SK-N-SH treated with all-trans-retinoic acid at 6 μM for 48 hours (cell line): ENCODE data around the gene RMND1.

ENCODE experiments used
- ARNTL ChIP-seq: fragments of 450-650 bp; formaldehyde crosslinking; IDR thresholded peaks from 2 replicates; pipeline ENCODE4 v1.5.0; 2020; ENCODE audit warnings: low read depth, mild to moderate bottlenecking, moderate library complexity, borderline replicate concordance
- CREB5 ChIP-seq: fragments of 250-450 bp; sonication (Bioruptor Pico); IDR thresholded peaks from 2 replicates; pipeline ENCODE4 v1.5.1; 2020; ENCODE audit warnings: low read depth, mild to moderate bottlenecking, moderate library complexity
- GLIS3 ChIP-seq: fragments of 250-450 bp; sonication (Bioruptor Pico); IDR thresholded peaks from 2 replicates; pipeline ENCODE4 v1.5.0; 2020; ENCODE audit warnings: mild to moderate bottlenecking, moderate library complexity
- ISL1 ChIP-seq: fragments of 250-450 bp; sonication (Bioruptor Pico); IDR thresholded peaks from 2 replicates; pipeline ENCODE4 v2.1.2; 2022; ENCODE audit warnings: mild to moderate bottlenecking, moderate library complexity
- PATZ1 ChIP-seq: fragments of 250-450 bp; sonication (Bioruptor Pico); IDR thresholded peaks from 2 replicates; pipeline ENCODE4 v1.8.0; 2020; ENCODE audit warnings: mild to moderate bottlenecking, moderate library complexity, borderline replicate concordance
- PPARA ChIP-seq: fragments of 250-450 bp; sonication (Bioruptor Pico); IDR thresholded peaks from 2 replicates; pipeline ENCODE4 v1.5.0; 2020; ENCODE audit warnings: mild to moderate bottlenecking, borderline replicate concordance
- RARB ChIP-seq: fragments of 250-450 bp; sonication (Bioruptor Pico); IDR thresholded peaks from 2 replicates; pipeline ENCODE4 v1.8.0; 2021; ENCODE audit warnings: mild to moderate bottlenecking, moderate library complexity
- TCF4 ChIP-seq: fragments of 250-450 bp; sonication (Bioruptor Pico); IDR thresholded peaks from 2 replicates; pipeline ENCODE4 v1.8.0; 2021; ENCODE audit warnings: mild to moderate bottlenecking, moderate library complexity, borderline replicate concordance
- ZC3H10 ChIP-seq: fragments of 250-450 bp; sonication (Bioruptor Pico); IDR thresholded peaks from 2 replicates; pipeline ENCODE4 v1.5.1; 2021; ENCODE audit warnings: mild to moderate bottlenecking, moderate library complexity
- ZFP3 ChIP-seq: fragments of 250-450 bp; sonication (Bioruptor Pico); IDR thresholded peaks from 2 replicates; pipeline ENCODE4 v1.5.0; 2020; ENCODE audit warnings: mild to moderate bottlenecking, moderate library complexity
- ZFP30 ChIP-seq: fragments of 450-650 bp; formaldehyde crosslinking; IDR thresholded peaks from 2 replicates; pipeline ENCODE4 v1.5.0; 2022; ENCODE audit warnings: mild to moderate bottlenecking, moderate library complexity
- ZNF565 ChIP-seq: fragments of 450-650 bp; formaldehyde crosslinking; conservative IDR thresholded peaks from 2 replicates; pipeline ENCODE4 v1.5.0; 2020; ENCODE audit warnings: low read depth, mild to moderate bottlenecking, moderate library complexity
- ZNF70 ChIP-seq: fragments of 450-650 bp; formaldehyde crosslinking; IDR thresholded peaks from 2 replicates; pipeline ENCODE4 v1.5.0; 2020; ENCODE audit warnings: mild to moderate bottlenecking, moderate library complexity

- TF ChIP-seq TCF4 (CRISPR knock-in tag) (no peak), ZFP30 (CRISPR knock-in tag) (no peak), RARB (CRISPR knock-in tag) (no peak), CREB5 (CRISPR knock-in tag) (no peak), GLIS3 (no peak), PPARA (CRISPR knock-in tag) (no peak), ARNTL (no peak), PATZ1 (CRISPR knock-in tag) (no peak), ZNF565 (CRISPR knock-in tag) (no peak), ZNF70 (CRISPR knock-in tag) (no peak), ZFP3 (CRISPR knock-in tag) (no peak), ZC3H10 (CRISPR knock-in tag) (no peak), ISL1 (CRISPR knock-in tag) (no peak)
Observed at GRCh38 chr6:151493804-151494234, 41.9 kb upstream of the RMND1 start, which contains the start of gene CCDC170.
